Aorta (tissue), 5 donors: Measurements from ENCODE around the gene ZBTB44. TPM values are rescaled to one million over a fixed set of nuclear protein-coding genes. Genes with fewer than 3 reads are reported as not detected.
A peak's percentile ranks its signal among the peaks of the same experiment; 100 is the strongest.

ENCODE experiments used
- ATAC-seq: fragments of 200-7000 bp; cut with Tn5 transposase; one replicate; pipeline ENCODE4 v1.9.1; 2022; ENCODE audit warnings: moderate library complexity; ENCODE audit not compliant: low FRiP score
- DNase-seq, 2 donors: peaks; one replicate each; pipeline ENCODE4 v3.0.0-alpha.2; 2020
- H3K27ac ChIP-seq, 2 donors: one replicate each; pipeline ENCODE4 v1.5.1; 2013; ENCODE audit warnings: low read length in 2 of 2, mild to moderate bottlenecking in 2 of 2, moderate library complexity in 2 of 2, control low read depth in 1 of 2, inconsistent platforms in 1 of 2, low read depth in 1 of 2
- H3K27me3 ChIP-seq, 2 donors: one replicate each; pipeline ENCODE4 v1.6.1; 2013; ENCODE audit warnings: control low read depth in 1 of 2, low read length in 1 of 2, mild to moderate bottlenecking in 1 of 2, moderate library complexity in 1 of 2; ENCODE audit not compliant: insufficient read depth in 2 of 2, control insufficient read depth in 1 of 2
- H3K36me3 ChIP-seq, 2 donors: one replicate each; pipeline ENCODE4 v1.6.1; 2013; ENCODE audit warnings: control low read depth in 1 of 2, low read length in 1 of 2, mild to moderate bottlenecking in 1 of 2; ENCODE audit not compliant: insufficient read depth in 2 of 2, control insufficient read depth in 1 of 2
- H3K4me1 ChIP-seq, 2 donors: one replicate each; pipeline ENCODE4 v1.6.1; 2013; ENCODE audit warnings: low read length in 2 of 2, control low read depth in 1 of 2, mild to moderate bottlenecking in 1 of 2, moderate library complexity in 1 of 2; ENCODE audit not compliant: insufficient read depth in 2 of 2, control insufficient read depth in 1 of 2
- H3K4me3 ChIP-seq, 2 donors: one replicate each; pipeline ENCODE4 v1.5.1; 2013; ENCODE audit warnings: low read length in 2 of 2, control low read depth in 1 of 2, mild to moderate bottlenecking in 1 of 2
- H3K9me3 ChIP-seq: one replicate; pipeline ENCODE4 v1.6.1; 2013; ENCODE audit warnings: mild to moderate bottlenecking, low read length; ENCODE audit not compliant: control insufficient read depth
- whole genome bisulfite sequencing, 2 donors: extraction: QIAGEN DNeasy Blood & Tissue Kit; methylation state at CpG; one replicate each; pipeline ENCODE4 v1.1.7; 2013; 5-methylcytosine and 5-hydroxymethylcytosine counted together
- intact Hi-C, 2 donors: fragments of 100-400 bp; cut with DNase I; formaldehyde crosslinking; loops; one replicate each; pipeline versions ENCODE4 v1.14.2 to v1.15.0; 2022
- polyA plus RNA-seq, 2 donors: library from polyadenylated mRNA; stranded (reverse); fragments of 200-250 nt; gene quantifications; one replicate each; pipeline ENCODE4 v1.2.3, GENCODE V29; 2013
- total RNA-seq, 2 donors: library from RNA; stranded (reverse); fragmentation: NEBNext Ultra II Directional; extraction: Animal tissue kit (Norgen Biotek cat#: 25700); gene quantifications; one replicate each; pipeline ENCODE4 v1.2.1, GENCODE V29; 2021
- donor health status: healthy with polysubstance abuse.
- donor health status: Bipolar disorder and iron deficiency.
- donor health status: DM: no; HTN: no; CAD: no.
- donor health status: DM: no; HTN: no; CAD: no.
- donor health status: DM: yes; HTN: yes; CAD: no.

ZBTB44 gene
- total and polyA plus RNA-seq, 4 donors, result 8.3 to 50.2 (median 23.2) TPM

- H3K36me3 ChIP-seq, result no peaks in the 10 kb centered on the region
- intact Hi-C loops, result no loop called here
- no peak for ATAC-seq
- no peak overlapping the region for H3K27ac ChIP-seq
- peak in 1 of 2 donors; percentile 44 for DNase-seq
- H3K9me3 ChIP-seq, result peaks cover 4% of the 10 kb centered on the region
- H3K4me3 ChIP-seq, result no peak overlapping the region
- no peaks in the 10 kb centered on the region for H3K27me3 ChIP-seq
- 84 to 89% methylated on average over 21 of the region's 21 CpGs for WGBS, 2 donors
- no peaks in the 10 kb centered on the region for H3K4me1 ChIP-seq
Observed at GRCh38 chr11:130179396-130180306, 135.1 kb downstream of the ZBTB44 start.

DNA sequence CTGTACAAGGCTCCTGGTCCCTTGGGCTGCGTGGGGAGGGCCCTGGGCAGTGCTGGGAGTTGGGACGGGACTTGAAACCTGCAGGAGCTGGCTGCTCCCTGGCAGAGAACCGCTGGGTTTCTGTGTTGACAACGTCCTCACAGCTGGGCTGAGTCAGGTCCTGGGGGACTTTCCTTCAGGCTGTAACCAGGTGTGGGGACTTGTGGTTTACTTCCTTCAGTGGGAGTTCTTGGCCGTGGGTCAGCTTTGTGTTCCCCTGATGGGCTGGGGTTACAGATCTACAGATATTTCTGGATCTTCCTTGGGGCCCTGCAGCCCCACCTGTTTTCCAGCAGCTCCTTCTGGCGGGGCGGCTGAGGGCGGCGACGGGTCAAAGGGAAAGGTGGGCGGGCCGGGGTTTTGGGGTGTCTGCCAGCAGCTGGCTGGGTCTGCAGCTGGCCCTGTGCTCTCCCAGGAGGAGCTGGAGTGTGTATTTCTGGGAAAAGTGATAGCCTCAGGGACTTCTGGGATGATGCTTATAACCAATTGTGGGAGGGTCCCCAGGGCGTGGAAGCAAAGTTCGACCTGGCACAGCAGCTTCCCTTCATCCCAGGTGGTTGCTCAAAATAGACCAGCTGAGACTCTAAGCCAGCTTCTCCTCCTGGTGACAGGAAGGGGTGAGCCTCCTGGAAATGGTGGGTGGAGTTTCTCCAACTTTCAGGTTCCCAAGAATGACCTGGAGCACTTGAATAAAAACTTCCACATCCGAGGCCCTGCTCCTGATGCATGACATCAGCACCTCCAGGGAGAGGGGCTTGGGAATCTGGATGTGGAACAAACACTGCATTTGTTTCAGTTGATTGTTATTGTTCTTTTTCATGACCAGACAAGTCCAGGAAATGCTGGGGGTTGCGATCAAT, 136.0 kb downstream of the ZBTB44 start:
- Histone ChIP-seq H3K4me3 (no peak overlapping the region), H3K4me1 (no peaks in the 10 kb centered on the region), H3K27me3 (no peaks in the 10 kb centered on the region), H3K9me3 (peaks cover 5% of the 10 kb centered on the region), H3K36me3 (no peaks in the 10 kb centered on the region), H3K27ac (no peak overlapping the region)
- 68 to 70% methylated on average over 16 of the region's 16 CpGs for WGBS, 2 donors
- ATAC-seq, result no peak
- intact Hi-C loops, result no loop called here
- DNase-seq, result no peak

- WGBS, 2 donors, result 89 to 90% methylated on average over 10 of the region's 10 CpGs
- H3K27me3 ChIP-seq, result no peaks in the 10 kb centered on the region
- ATAC-seq (no peak), DNase-seq (no peak)
- H3K9me3 ChIP-seq, result peaks cover 5% of the 10 kb centered on the region
- H3K36me3 ChIP-seq, result no peaks in the 10 kb centered on the region
- no peaks in the 10 kb centered on the region for H3K4me1 ChIP-seq
- intact Hi-C loops, result no loop called here
- no peak overlapping the region for H3K27ac ChIP-seq
- no peak overlapping the region for H3K4me3 ChIP-seq
Observed at GRCh38 chr11:130177782-130178181, 136.9 kb downstream of the ZBTB44 start.

Other genes with a start within 250 kb of the ZBTB44 start
- 100 to 1,000 TPM; 367 to 414 TPM for gene APLP2, start 245.0 kb downstream of the ZBTB44 start, total RNA-seq
- 100 to 1,000 TPM; 219 to 405 TPM for gene APLP2, start 245.0 kb downstream of the ZBTB44 start, polyA plus RNA-seq
- 1 to 10 TPM; 3.6 to 8.7 TPM for gene ST14, start 155.1 kb downstream of the ZBTB44 start, total RNA-seq
- gene ST14, start 155.1 kb downstream of the ZBTB44 start, polyA plus RNA-seq, result 10 to 100 TPM in 1 of 2 donors, under 1 TPM in 1; 0.74 to 14.4 TPM
- 10 to 100 TPM in 1 of 2 donors, 1 to 10 TPM in 1; 8.7 to 64.9 TPM for gene ADAMTS8, start 113.7 kb upstream of the ZBTB44 start, total RNA-seq
- 1 to 10 TPM; 3.3 to 5.7 TPM for gene ADAMTS8, start 113.7 kb upstream of the ZBTB44 start, polyA plus RNA-seq
- 10 to 100 TPM in 1 of 2 donors, 1 to 10 TPM in 1; 8.0 to 16.0 TPM for gene ADAMTS15, start 133.7 kb upstream of the ZBTB44 start, total RNA-seq
- gene ADAMTS15, start 133.7 kb upstream of the ZBTB44 start, polyA plus RNA-seq, result 1 to 10 TPM; 1.9 to 4.6 TPM